H1 (cell line): ENCODE data around the gene FOXB1. TPM values are rescaled to one million over a fixed set of nuclear protein-coding genes. Genes with fewer than 3 reads are reported as not detected.

ENCODE experiments used
- CBX5 ChIP-seq: fragments of 300-800, 300-1000 bp; sonication (generic); IDR thresholded peaks from 2 replicates; pipeline ENCODE4 v1.7.1; 2016; ENCODE audit warnings: antibody characterized with exemption, low read length, low read depth
- CHD2 ChIP-seq: IDR thresholded peaks from 2 replicates; pipeline ENCODE4 v1.6.1; 2012; ENCODE audit warnings: low read length, improper control_type of control experiment
- CREB1 ChIP-seq: IDR thresholded peaks from 2 replicates; pipeline ENCODE4 v1.6.1; 2012; ENCODE audit warnings: inconsistent platforms
- CTBP2 ChIP-seq: IDR thresholded peaks from 2 replicates; pipeline ENCODE4 v1.7.0; 2011; ENCODE audit warnings: borderline replicate concordance, mild to moderate bottlenecking, moderate library complexity, mixed read lengths, low read length; ENCODE audit not compliant: insufficient read depth, insufficient read length
- CTCF ChIP-seq, 3 experiments: IDR thresholded peaks; 1 replicate in 2 of 3; 2 replicates in 1 of 3; pipeline versions ENCODE4 v1.5.1 to v1.6.1; 2011; ENCODE audit warnings: low read length in 3 of 3, mild to moderate bottlenecking in 3 of 3, inconsistent platforms in 2 of 3, low read depth in 1 of 3, moderate library complexity in 1 of 3; ENCODE audit not compliant: insufficient read depth in 1 of 3; ENCODE audit errors: control extremely low read depth in 1 of 3
- EP300 ChIP-seq, 2 experiments: IDR thresholded peaks; 1 replicate in 1 of 2; 2 replicates in 1 of 2; pipeline ENCODE4 v1.6.1; 2011 to 2012; ENCODE audit warnings: low read depth in 2 of 2, low read length in 2 of 2, mild to moderate bottlenecking in 2 of 2, borderline replicate concordance in 1 of 2, inconsistent platforms in 1 of 2, moderate library complexity in 1 of 2
- EZH2 ChIP-seq: fragments of 200-600 bp; sonication (generic); IDR thresholded peaks from 2 replicates; pipeline ENCODE4 v1.7.1; 2012; ENCODE audit warnings: low read depth, mild to moderate bottlenecking, moderate library complexity, low read length, inconsistent platforms; ENCODE audit not compliant: severe bottlenecking
- HDAC2 ChIP-seq, 2 experiments: fragments of 300-600 bp in 1 of 2; sonication (generic) in 1 of 2; IDR thresholded peaks; 2 replicates each; pipeline ENCODE4 v1.6.1; 2011 to 2012; ENCODE audit warnings: low read depth in 2 of 2, low read length in 2 of 2, mild to moderate bottlenecking in 2 of 2, moderate library complexity in 2 of 2, borderline replicate concordance in 1 of 2, inconsistent platforms in 1 of 2
- JUN ChIP-seq: IDR thresholded peaks from 2 replicates; pipeline ENCODE4 v1.6.1; 2011; ENCODE audit warnings: low read depth, mild to moderate bottlenecking, improper control_type of control experiment, low read length
- JUND ChIP-seq: IDR thresholded peaks from 2 replicates; pipeline ENCODE4 v1.6.1; 2011; ENCODE audit warnings: mild to moderate bottlenecking, improper control_type of control experiment, low read length
- NANOG ChIP-seq: IDR thresholded peaks from 2 replicates; pipeline ENCODE4 v1.6.1; 2011; ENCODE audit warnings: low read length, low read depth, mild to moderate bottlenecking, inconsistent platforms; ENCODE audit not compliant: insufficient read depth, poor library complexity, severe bottlenecking
- NRF1 ChIP-seq: IDR thresholded peaks from 2 replicates; pipeline ENCODE4 v1.6.1; 2011; ENCODE audit warnings: mild to moderate bottlenecking, low read depth, low read length, improper control_type of control experiment
- PHF8 ChIP-seq: fragments of 200-600 bp; sonication (generic); conservative IDR thresholded peaks from 2 replicates; pipeline ENCODE4 v1.7.1; 2012; ENCODE audit warnings: low read depth, mild to moderate bottlenecking, inconsistent platforms, low read length, moderate library complexity
- POLR2AphosphoS5 ChIP-seq: IDR thresholded peaks from 2 replicates; pipeline ENCODE4 v1.6.1; 2011; ENCODE audit warnings: low read depth, low read length
- RBBP5 ChIP-seq: IDR thresholded peaks from 2 replicates; pipeline ENCODE4 v1.7.1; 2012; ENCODE audit warnings: low read depth, mild to moderate bottlenecking, inconsistent platforms, low read length, moderate library complexity, borderline replicate concordance
- RNF2 ChIP-seq: fragments of 200-900, 300-1000 bp; sonication (generic); IDR thresholded peaks from 2 replicates; pipeline ENCODE4 v1.7.1; 2016; ENCODE audit warnings: borderline replicate concordance, low read depth, mild to moderate bottlenecking, antibody characterized with exemption, low read length; ENCODE audit not compliant: poor library complexity, severe bottlenecking; ENCODE audit errors: missing control alignments
- SIRT6 ChIP-seq: IDR thresholded peaks from one replicate; pipeline ENCODE4 v1.7.1; 2012; ENCODE audit warnings: low read length, inconsistent platforms
- SP2 ChIP-seq: IDR thresholded peaks from 2 replicates; pipeline ENCODE4 v1.6.1; 2012; ENCODE audit warnings: mild to moderate bottlenecking, low read length, inconsistent platforms
- SP4 ChIP-seq: IDR thresholded peaks from 2 replicates; pipeline ENCODE4 v1.6.1; 2012; ENCODE audit warnings: low read length, inconsistent platforms
- SRF ChIP-seq: IDR thresholded peaks from 2 replicates; pipeline ENCODE4 v1.6.1; 2011; ENCODE audit warnings: mild to moderate bottlenecking, low read depth, low read length, moderate library complexity
- TBP ChIP-seq: IDR thresholded peaks from 2 replicates; pipeline ENCODE4 v1.6.1; 2011; ENCODE audit warnings: low read depth, low read length, improper control_type of control experiment
- YY1 ChIP-seq: IDR thresholded peaks from 2 replicates; pipeline ENCODE4 v1.6.1; 2011; ENCODE audit warnings: low read depth, mild to moderate bottlenecking, low read length
- polyA plus RNA-seq, 7 experiments: library from polyadenylated mRNA; depleted of rRNA in 3 of 7; stranded (reverse) in 5 of 7; unstranded in 2 of 7; fragments of >200 nt in 5 of 7; fragments of 200-250 nt in 2 of 7; gene quantifications; 1 replicate in 5 of 7; 2 replicates in 1 of 7; 4 replicates in 1 of 7; pipeline versions ENCODE4 v1.2.1 to v1.2.3, GENCODE V29; 2011 to 2013; ENCODE audit warnings: missing spikeins in 2 of 7, mixed read lengths in 2 of 7
- total RNA-seq: library from RNA; stranded (reverse); fragmentation: NEBNext Ultra II Directional; extraction: Animal tissue kit (Norgen Biotek cat#: 25700); gene quantifications from 2 replicates; pipeline ENCODE4 v1.2.1, GENCODE V29; 2021

Gene FOXB1
- total and polyA plus RNA-seq, 2 of the 8 experiments (the other 6 are each of a cell fraction or from before 2014, with no cell fraction given): 0.92 to 1.5 TPM

DNA sequence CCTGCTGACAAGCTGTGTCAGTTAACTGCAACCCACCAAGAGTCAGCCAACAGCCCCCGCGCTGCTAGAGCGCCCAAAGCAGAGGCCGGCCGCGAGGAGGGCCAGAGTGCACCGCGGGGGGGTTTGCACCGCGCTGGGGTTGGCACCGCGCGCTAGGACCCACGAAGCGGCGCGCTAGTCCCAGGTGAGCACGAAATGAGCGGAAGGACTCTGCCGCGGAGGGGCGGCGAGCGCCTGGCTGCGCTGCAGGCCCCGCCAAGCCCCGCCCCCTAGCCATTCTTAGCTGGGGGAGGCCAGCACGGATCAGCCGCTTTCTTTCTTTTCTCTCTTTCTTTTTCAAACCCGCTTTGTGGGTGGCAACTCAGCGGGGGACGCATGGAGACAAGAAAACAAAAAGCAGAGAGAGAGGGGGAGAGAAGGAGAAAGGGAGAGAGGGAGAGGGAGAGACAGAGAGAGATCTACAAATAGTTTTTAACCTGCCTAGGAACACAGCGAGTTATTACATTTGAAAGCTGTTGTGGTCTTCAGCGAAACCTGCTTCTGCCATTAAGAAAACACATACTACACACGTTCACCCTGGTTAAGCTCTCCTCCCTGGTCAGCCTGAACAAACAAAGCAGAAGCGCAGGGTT, 6.9 kb upstream of the FOXB1 start (continued):
- TF ChIP-seq CTCF (IDR thresholded peaks at IDR 0.05; ENCODE audit: control extremely low read depth in 1 of 3, insufficient read depth in 1 of 3, low read depth in 1 of 3, low read length in 3 of 3) (peak in 1 of 3 experiments; percentile 34; a peak in 2 of 4 replicates), CBX5 (no peak), SP2 (no peak), CTBP2 (peak; percentile 82), YY1 (peak; percentile 48; the same call in 1 of the 2 replicates), CREB1 (peak; percentile 29; the same call in 1 of the 2 replicates), EZH2 (peak; percentile 9), SIRT6 (no peak), CHD2 (no peak), JUND (no peak), HDAC2 (IDR thresholded peaks at IDR 0.05; ENCODE audit: borderline replicate concordance in 1 of 2, low read depth in 2 of 2, low read length in 2 of 2) (peak; percentile 85 to 88; a peak in 3 of 4 replicates), NRF1 (no peak), EP300 (IDR thresholded peaks at IDR 0.05; ENCODE audit: borderline replicate concordance in 1 of 2, low read depth in 2 of 2, low read length in 2 of 2) (peak; percentile 6 to 92; a peak in 2 of 3 replicates), PHF8 (no peak), JUN (no peak), SRF (no peak), RNF2 (no peak), TBP (no peak), POLR2AphosphoS5 (no peak), RBBP5 (0 out of 2 replicates have a peak, but pooled peaks have one; percentile 53), NANOG (peak; percentile 70), SP4 (no peak; the same call in 1 of the 2 replicates)
